HG02840 (cell line): ENCODE data around the gene ANG.
"Not testable (repeated sequence)": the region's sequence is repeated elsewhere in the genome, so short reads cannot be mapped to it uniquely, and the experiment has no call there.

Experiments
- ATAC-seq: cut with Tn5 transposase; IDR thresholded peaks from one replicate; pipeline ENCODE4 v1.9.1; 2021; ENCODE audit warnings: mild to moderate bottlenecking, moderate library complexity, moderate number of reproducible peaks; ENCODE audit not compliant: unreplicated experiment, low FRiP score

ANG gene

GRCh38 chr14:20733684-20734429 is 45.3 kb downstream of the ANG start:
- ATAC-seq: no peak

- ATAC-seq: no peak
These were observed 45.9 kb downstream of the ANG start for GRCh38 chr14:20734430-20734806.

- not testable (repeated sequence) for ATAC-seq
These were observed 49.7 kb downstream of the ANG start for GRCh38 chr14:20738292-20738691.

- no peak for ATAC-seq
These were observed 53.6 kb downstream of the ANG start for GRCh38 chr14:20742132-20742531.

GRCh38 chr14:20743556-20743955 is 55.0 kb downstream of the ANG start:
- ATAC-seq: no peak
